ENCODE measurements around the gene MAD2L1.

DNA sequence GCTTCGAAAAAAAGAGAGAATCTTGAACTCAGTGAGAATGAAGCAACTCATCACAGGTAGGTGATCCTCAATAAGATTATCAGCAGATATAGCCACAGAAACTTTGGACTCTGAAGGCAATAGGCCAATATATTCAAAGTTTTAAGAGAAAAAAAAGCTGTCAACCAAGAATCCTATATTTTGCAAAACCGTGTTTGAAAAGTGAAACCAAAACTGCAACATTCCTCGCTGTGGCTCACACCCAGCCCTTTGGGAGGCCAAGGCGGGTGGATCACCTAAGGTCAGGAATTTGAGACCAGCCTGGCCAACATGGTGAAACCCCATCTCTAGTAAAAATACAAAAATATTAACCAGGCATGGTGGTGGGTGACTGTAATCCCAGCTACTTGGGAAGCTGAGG lies 22.8 kb downstream of the MAD2L1 start:
- no peak for TF ChIP-seq CTCF (IDR thresholded peaks at IDR 0.05)
- TF ChIP-seq POLR2AphosphoS5 (IDR thresholded peaks at IDR 0.05) = no peak
- TF ChIP-seq POLR2A (IDR thresholded peaks at IDR 0.05) = no peak
